Measurements from ENCODE around the gene KLHL22. TPM values are rescaled to one million over a fixed set of nuclear protein-coding genes. Genes with fewer than 3 reads are reported as not detected.

The KLHL22 gene
- total and polyA plus RNA-seq, 2 of the 13 experiments (the other 11 are each of a cell fraction or from before 2014, with no cell fraction given): 10.9 to 14.8 TPM

- no peak overlapping the region for H2AFZ ChIP-seq (ENCODE audit: low read length)
- intact Hi-C loops (cut with micrococcal nuclease; ENCODE audit: unreplicated experiment): no loop called here
- in situ Hi-C loops (cut with HindIII; ENCODE audit: extremely low pct_ligation_motif_present, low pct_unique_long_range_greater_than_20kb): no loop called here
- no peak overlapping the region for H3K4me3 ChIP-seq (replicated peaks in 1 of 3; ENCODE audit: insufficient read depth in 1 of 3, low read depth in 2 of 3, low read length in 3 of 3)
- WGBS (ENCODE audit: low lambda C conversion rate): 95% methylated on average over 4 of the region's 4 CpGs
- H4K20me1 ChIP-seq (ENCODE audit: insufficient read depth, low read length): no peaks in the 10 kb centered on the region
- no peak overlapping the region for H3K4me2 ChIP-seq (ENCODE audit: low read depth, low read length)
- no peak for ATAC-seq
- H3K9ac ChIP-seq (ENCODE audit: insufficient read depth, low read depth, low read length): no peak overlapping the region
- no peak overlapping the region for H3K27ac ChIP-seq (ENCODE audit: extremely low read length, insufficient read depth, low read length)
- peaks cover 2 to 12% of the 10 kb centered on the region in 2 experiments; a peak in 4 of 5 replicates for H3K36me3 ChIP-seq (replicated peaks in 1 of 2; ENCODE audit: control insufficient read depth in 1 of 2, insufficient read depth in 2 of 2, low read length in 2 of 2)
- no TSS peak for BruUV-seq (replicated peaks)
- no peak for TF ChIP-seq SRF (IDR thresholded peaks at IDR 0.05; ENCODE audit: low read depth, low read length)
- TF ChIP-seq RBAK (CRISPR knock-in tag; IDR thresholded peaks at IDR 0.05): no peak
- no peak for TF ChIP-seq JARID2 (CRISPR knock-in tag; IDR thresholded peaks at IDR 0.05; ENCODE audit: insufficient replicate concordance)
- TF ChIP-seq MED8 (CRISPR knock-in tag; IDR thresholded peaks at IDR 0.05; ENCODE audit: insufficient replicate concordance): no peak
- no peak for TF ChIP-seq CC2D1A (CRISPR knock-in tag; IDR thresholded peaks at IDR 0.05)
- ChIA-PET CTCF (ENCODE audit: low intra/inter-chr PET ratio, low total read pairs) (no interaction called here), POLR2A (no interaction called here)
- H3K79me2 ChIP-seq (ENCODE audit: insufficient read depth, low read length): no peaks in the 10 kb centered on the region
- FAIRE-seq: no peak
- H3K9me3 ChIP-seq (ENCODE audit: low read length): no peaks in the 10 kb centered on the region
- H3K4me1 ChIP-seq (ENCODE audit: insufficient read depth, low read length): no peaks in the 10 kb centered on the region
- no peak for DNase-seq (ENCODE audit: low spot score)
- H3K27me3 ChIP-seq (ENCODE audit: control insufficient read depth in 1 of 2, insufficient read depth in 2 of 2, low read length in 2 of 2): no peaks in the 10 kb centered on the region
Observed at GRCh38 chr22:20484948-20485683, 10.5 kb downstream of the KLHL22 start.

DNA sequence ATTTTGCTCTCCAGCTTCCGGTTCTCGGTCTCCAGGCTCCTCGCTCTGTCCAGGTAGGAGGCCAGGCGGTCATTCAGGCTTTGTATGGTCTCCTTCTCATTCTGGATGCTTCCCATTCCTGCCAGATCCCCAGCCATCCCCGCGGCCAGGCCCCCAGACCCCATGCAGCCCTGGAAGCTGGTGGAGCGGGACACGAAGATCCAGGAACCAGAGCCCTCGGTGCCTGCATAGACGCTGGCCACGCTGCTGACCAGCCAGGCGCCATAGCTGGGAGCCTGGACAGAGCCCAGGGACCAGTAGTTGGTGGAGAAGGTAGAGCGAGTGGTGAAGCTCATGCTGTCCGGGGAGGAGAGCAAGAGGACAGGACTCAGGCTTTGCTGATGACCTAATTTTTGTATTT, 11.8 kb downstream of the KLHL22 start:
- Histone ChIP-seq H3K9me3 (ENCODE audit: low read length) (no peaks in the 10 kb centered on the region), H4K20me1 (ENCODE audit: insufficient read depth, low read length) (no peaks in the 10 kb centered on the region), H3K4me3 (replicated peaks in 1 of 3; ENCODE audit: insufficient read depth in 1 of 3, low read depth in 2 of 3, low read length in 3 of 3) (no peak overlapping the region), H3K9ac (ENCODE audit: insufficient read depth, low read depth, low read length) (no peak overlapping the region), H3K79me2 (ENCODE audit: insufficient read depth, low read length) (no peaks in the 10 kb centered on the region), H3K36me3 (replicated peaks in 1 of 2; ENCODE audit: control insufficient read depth in 1 of 2, insufficient read depth in 2 of 2, low read length in 2 of 2) (peaks cover 0 to 12% of the 10 kb centered on the region in 2 experiments; a peak in 4 of 5 replicates), H3K27ac (ENCODE audit: extremely low read length, insufficient read depth, low read length) (no peak overlapping the region), H3K4me1 (ENCODE audit: insufficient read depth, low read length) (peaks cover 7% of the 10 kb centered on the region; the same call in 1 of the 2 replicates), H3K4me2 (ENCODE audit: low read depth, low read length) (no peak overlapping the region), H2AFZ (ENCODE audit: low read length) (no peak overlapping the region), H3K27me3 (ENCODE audit: control insufficient read depth in 1 of 2, insufficient read depth in 2 of 2, low read length in 2 of 2) (no peaks in the 10 kb centered on the region)
- no peak for ATAC-seq
- CTCF ChIA-PET (ENCODE audit: low intra/inter-chr PET ratio, low total read pairs): no interaction called here
- 99% methylated on average over 14 of the region's 14 CpGs for WGBS (ENCODE audit: low lambda C conversion rate)
- no TSS peak for BruUV-seq (replicated peaks)
- intact Hi-C loops (cut with micrococcal nuclease; ENCODE audit: unreplicated experiment) (no loop called here), in situ Hi-C loops (cut with HindIII; ENCODE audit: extremely low pct_ligation_motif_present, low pct_unique_long_range_greater_than_20kb) (no loop called here)
- POLR2A ChIA-PET: no interaction called here
- DNase-seq (ENCODE audit: low spot score): no peak
- FAIRE-seq: no peak
- no peak for TF ChIP-seq ZNF550 (CRISPR knock-in tag; IDR thresholded peaks at IDR 0.05; ENCODE audit: borderline replicate concordance)
- no peak for TF ChIP-seq KLF11 (CRISPR knock-in tag; IDR thresholded peaks at IDR 0.05)
- TF ChIP-seq SMAD9 (CRISPR knock-in tag; IDR thresholded peaks at IDR 0.05): no peak
- TF ChIP-seq KDM3A (CRISPR knock-in tag; IDR thresholded peaks at IDR 0.05; ENCODE audit: low read depth): no peak
- TF ChIP-seq PTBP1 (IDR thresholded peaks at IDR 0.05; ENCODE audit: low read depth, low read length, poor library complexity, severe bottlenecking): no peak
- no peak for TF ChIP-seq RAD21 (CRISPR knock-in tag; IDR thresholded peaks at IDR 0.05)
- no peak for TF ChIP-seq SRSF1 (optimal IDR thresholded peaks at IDR 0.05; ENCODE audit: low read depth, low read length)
- no peak for TF ChIP-seq TARDBP (CRISPR knock-in tag; IDR thresholded peaks at IDR 0.05)
- no peak for TF ChIP-seq ZNF546 (CRISPR knock-in tag; conservative IDR thresholded peaks at IDR 0.05)
- no peak for TF ChIP-seq ARNT2 (CRISPR knock-in tag; IDR thresholded peaks at IDR 0.05; ENCODE audit: low read depth)
- TF ChIP-seq, protein P1, sequence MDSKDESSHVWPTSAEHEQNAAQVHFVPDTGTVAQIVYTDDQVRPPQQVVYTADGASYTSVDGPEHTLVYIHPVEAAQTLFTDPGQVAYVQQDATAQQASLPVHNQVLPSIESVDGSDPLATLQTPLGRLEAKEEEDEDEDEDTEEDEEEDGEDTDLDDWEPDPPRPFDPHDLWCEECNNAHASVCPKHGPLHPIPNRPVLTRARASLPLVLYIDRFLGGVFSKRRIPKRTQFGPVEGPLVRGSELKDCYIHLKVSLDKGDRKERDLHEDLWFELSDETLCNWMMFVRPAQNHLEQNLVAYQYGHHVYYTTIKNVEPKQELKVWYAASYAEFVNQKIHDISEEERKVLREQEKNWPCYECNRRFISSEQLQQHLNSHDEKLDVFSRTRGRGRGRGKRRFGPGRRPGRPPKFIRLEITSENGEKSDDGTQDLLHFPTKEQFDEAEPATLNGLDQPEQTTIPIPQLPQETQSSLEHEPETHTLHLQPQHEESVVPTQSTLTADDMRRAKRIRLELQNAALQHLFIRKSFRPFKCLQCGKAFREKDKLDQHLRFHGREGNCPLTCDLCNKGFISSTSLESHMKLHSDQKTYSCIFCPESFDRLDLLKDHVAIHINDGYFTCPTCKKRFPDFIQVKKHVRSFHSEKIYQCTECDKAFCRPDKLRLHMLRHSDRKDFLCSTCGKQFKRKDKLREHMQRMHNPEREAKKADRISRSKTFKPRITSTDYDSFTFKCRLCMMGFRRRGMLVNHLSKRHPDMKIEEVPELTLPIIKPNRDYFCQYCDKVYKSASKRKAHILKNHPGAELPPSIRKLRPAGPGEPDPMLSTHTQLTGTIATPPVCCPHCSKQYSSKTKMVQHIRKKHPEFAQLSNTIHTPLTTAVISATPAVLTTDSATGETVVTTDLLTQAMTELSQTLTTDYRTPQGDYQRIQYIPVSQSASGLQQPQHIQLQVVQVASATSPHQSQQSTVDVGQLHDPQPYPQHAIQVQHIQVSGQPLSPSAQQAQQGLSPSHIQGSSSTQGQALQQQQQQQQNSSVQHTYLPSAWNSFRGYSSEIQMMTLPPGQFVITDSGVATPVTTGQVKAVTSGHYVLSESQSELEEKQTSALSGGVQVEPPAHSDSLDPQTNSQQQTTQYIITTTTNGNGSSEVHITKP (CRISPR knock-in tag; IDR thresholded peaks at IDR 0.05; ENCODE audit: low read depth): no peak
- TF ChIP-seq TP53 (CRISPR knock-in tag; conservative IDR thresholded peaks at IDR 0.05): no peak

Data from HepG2 (cell line).